ENCODE measurements around the gene PRPF40A. TPM values are rescaled to one million over a fixed set of nuclear protein-coding genes. Genes with fewer than 3 reads are reported as not detected.
"Not testable (repeated sequence)": the region's sequence is repeated elsewhere in the genome, so short reads cannot be mapped to it uniquely, and the experiment has no call there.

PRPF40A gene
- total RNA-seq, result 100 to 1,000 TPM; 122 to 127 TPM

GRCh38 chr2:152717228-152718075 is at the start of gene PRPF40A:
Gene PRPF40A, minus strand, starts transcription at chr2:152717461. Its CDS starts 22 bp downstream, at chr2:152717439.
- Mint-ChIP-seq H3K27me3 (ENCODE audit: low read depth) (no peaks in the 10 kb centered on the region), H3K4me3 (peak within 1 kb of the TSS; percentile 88 to 100), H3K9me3 (no peaks in the 10 kb centered on the region), H3K27ac (peak within 1 kb of the TSS; percentile 95), H3K36me3 (ENCODE audit: insufficient read depth in 2 of 2) (peaks cover 12 to 39% of the 10 kb centered on the region in 2 donors), H3K4me1 (ENCODE audit: low read depth) (peaks cover 68% of the 10 kb centered on the region)
- ATAC-seq (replicated peaks in 1 of 2) (peak; percentile 79 to 81), DNase-seq (peak; percentile 98)

- peaks cover 0 to 4% of the 10 kb centered on the region in 2 donors for H3K36me3 Mint-ChIP-seq (ENCODE audit: insufficient read depth in 2 of 2)
- H3K27me3 Mint-ChIP-seq (ENCODE audit: low read depth), result no peaks in the 10 kb centered on the region
- ATAC-seq (replicated peaks in 1 of 2) (no peak), DNase-seq (no peak)
- H3K9me3 Mint-ChIP-seq, result no peaks in the 10 kb centered on the region
- H3K4me3 Mint-ChIP-seq, result no peak overlapping the region
- H3K4me1 Mint-ChIP-seq (ENCODE audit: low read depth), result no peaks in the 10 kb centered on the region
- no peak overlapping the region for H3K27ac Mint-ChIP-seq
Observed at GRCh38 chr2:152766928-152767327, 49.7 kb upstream of the PRPF40A start.

- Mint-ChIP-seq H3K4me1 (ENCODE audit: low read depth) (peaks cover 6% of the 10 kb centered on the region), H3K36me3 (ENCODE audit: insufficient read depth in 2 of 2) (peaks cover 0 to 4% of the 10 kb centered on the region in 2 donors), H3K9me3 (no peaks in the 10 kb centered on the region), H3K27ac (no peak overlapping the region), H3K4me3 (no peak overlapping the region), H3K27me3 (ENCODE audit: low read depth) (no peaks in the 10 kb centered on the region)
- ATAC-seq (replicated peaks in 1 of 2) (no peak), DNase-seq (no peak)
Observed at GRCh38 chr2:152763651-152764050, 46.4 kb upstream of the PRPF40A start.

GRCh38 chr2:152763208-152763607 is 45.9 kb upstream of the PRPF40A start:
- H3K4me1 Mint-ChIP-seq (ENCODE audit: low read depth); H3K27ac Mint-ChIP-seq; H3K9me3 Mint-ChIP-seq; DNase-seq; H3K27me3 Mint-ChIP-seq (ENCODE audit: low read depth); ATAC-seq (replicated peaks in 1 of 2); H3K4me3 Mint-ChIP-seq; H3K36me3 Mint-ChIP-seq (ENCODE audit: insufficient read depth in 2 of 2): not testable (repeated sequence)

- peaks cover 0 to 4% of the 10 kb centered on the region in 2 donors for H3K36me3 Mint-ChIP-seq (ENCODE audit: insufficient read depth in 2 of 2)
- H3K4me1 Mint-ChIP-seq (ENCODE audit: low read depth), result peaks cover 6% of the 10 kb centered on the region
- no peak overlapping the region for H3K4me3 Mint-ChIP-seq
- H3K27ac Mint-ChIP-seq, result no peak overlapping the region
- ATAC-seq (replicated peaks in 1 of 2) (no peak), DNase-seq (no peak)
- no peaks in the 10 kb centered on the region for H3K27me3 Mint-ChIP-seq (ENCODE audit: low read depth)
- no peaks in the 10 kb centered on the region for H3K9me3 Mint-ChIP-seq
Observed at GRCh38 chr2:152762202-152762601, 44.9 kb upstream of the PRPF40A start.

GRCh38 chr2:152761214-152761613 is 44.0 kb upstream of the PRPF40A start:
- Mint-ChIP-seq H3K9me3 (no peaks in the 10 kb centered on the region), H3K27ac (no peak overlapping the region), H3K4me1 (ENCODE audit: low read depth) (peaks cover 6% of the 10 kb centered on the region), H3K4me3 (no peak overlapping the region), H3K27me3 (ENCODE audit: low read depth) (no peaks in the 10 kb centered on the region), H3K36me3 (ENCODE audit: insufficient read depth in 2 of 2) (peaks cover 0 to 13% of the 10 kb centered on the region in 2 donors)
- no peak for DNase-seq
- ATAC-seq (replicated peaks in 1 of 2), result no peak

- Mint-ChIP-seq H3K36me3 (ENCODE audit: insufficient read depth in 2 of 2) (peaks cover 0 to 13% of the 10 kb centered on the region in 2 donors), H3K27ac (no peak overlapping the region), H3K27me3 (ENCODE audit: low read depth) (no peaks in the 10 kb centered on the region), H3K9me3 (no peaks in the 10 kb centered on the region), H3K4me1 (ENCODE audit: low read depth) (peaks cover 6% of the 10 kb centered on the region), H3K4me3 (no peak overlapping the region)
- ATAC-seq (replicated peaks in 1 of 2), result peak in 1 of 2 donors; percentile 32
- DNase-seq, result no peak
Observed at GRCh38 chr2:152759290-152760072, 42.2 kb upstream of the PRPF40A start.

- Mint-ChIP-seq H3K9me3 (no peaks in the 10 kb centered on the region), H3K36me3 (ENCODE audit: insufficient read depth in 2 of 2) (peaks cover 3 to 18% of the 10 kb centered on the region in 2 donors), H3K27me3 (ENCODE audit: low read depth) (no peaks in the 10 kb centered on the region), H3K4me1 (ENCODE audit: low read depth) (peaks cover 6% of the 10 kb centered on the region), H3K27ac (no peak overlapping the region), H3K4me3 (no peak overlapping the region)
- no peak for DNase-seq
- ATAC-seq (replicated peaks in 1 of 2), result no peak
Observed at GRCh38 chr2:152755029-152755428, 37.8 kb upstream of the PRPF40A start.

GRCh38 chr2:152747751-152748150 is 30.5 kb upstream of the PRPF40A start:
- not testable (repeated sequence) for H3K4me3 Mint-ChIP-seq; ATAC-seq (replicated peaks in 1 of 2); DNase-seq; H3K9me3 Mint-ChIP-seq; H3K4me1 Mint-ChIP-seq (ENCODE audit: low read depth); H3K27me3 Mint-ChIP-seq (ENCODE audit: low read depth); H3K27ac Mint-ChIP-seq
- peaks cover 3 to 10% of the 10 kb centered on the region in 2 donors for H3K36me3 Mint-ChIP-seq (ENCODE audit: insufficient read depth in 2 of 2)

GRCh38 chr2:152743002-152743401 is 25.7 kb upstream of the PRPF40A start:
- Mint-ChIP-seq H3K36me3 (ENCODE audit: insufficient read depth in 2 of 2) (peaks cover 5 to 15% of the 10 kb centered on the region in 2 donors), H3K4me1 (ENCODE audit: low read depth) (no peaks in the 10 kb centered on the region), H3K4me3 (no peak overlapping the region), H3K27ac (no peak overlapping the region), H3K27me3 (ENCODE audit: low read depth) (no peaks in the 10 kb centered on the region), H3K9me3 (no peaks in the 10 kb centered on the region)
- ATAC-seq (replicated peaks in 1 of 2) (no peak), DNase-seq (no peak)

GRCh38 chr2:152740743-152741328 is 23.6 kb upstream of the PRPF40A start:
- Mint-ChIP-seq H3K27ac (no peak overlapping the region), H3K4me3 (no peak overlapping the region), H3K36me3 (ENCODE audit: insufficient read depth in 2 of 2) (peaks cover 8 to 24% of the 10 kb centered on the region in 2 donors), H3K27me3 (ENCODE audit: low read depth) (no peaks in the 10 kb centered on the region), H3K9me3 (no peaks in the 10 kb centered on the region), H3K4me1 (ENCODE audit: low read depth) (no peaks in the 10 kb centered on the region)
- ATAC-seq (replicated peaks in 1 of 2), result peak; percentile 41 to 53
- no peak for DNase-seq

- not testable (repeated sequence) for ATAC-seq (replicated peaks in 1 of 2); H3K27me3 Mint-ChIP-seq (ENCODE audit: low read depth); H3K4me3 Mint-ChIP-seq; H3K4me1 Mint-ChIP-seq (ENCODE audit: low read depth); H3K27ac Mint-ChIP-seq; DNase-seq; H3K9me3 Mint-ChIP-seq
- H3K36me3 Mint-ChIP-seq (ENCODE audit: insufficient read depth in 2 of 2), result peaks cover 8 to 24% of the 10 kb centered on the region in 2 donors
Observed at GRCh38 chr2:152739705-152740104, 22.4 kb upstream of the PRPF40A start.

GRCh38 chr2:152738438-152738837 is 21.2 kb upstream of the PRPF40A start:
- Mint-ChIP-seq H3K9me3 (no peaks in the 10 kb centered on the region), H3K36me3 (ENCODE audit: insufficient read depth in 2 of 2) (peaks cover 8 to 24% of the 10 kb centered on the region in 2 donors), H3K4me3 (no peak overlapping the region), H3K4me1 (ENCODE audit: low read depth) (no peaks in the 10 kb centered on the region), H3K27me3 (ENCODE audit: low read depth) (no peaks in the 10 kb centered on the region), H3K27ac (no peak overlapping the region)
- DNase-seq, result no peak
- no peak for ATAC-seq (replicated peaks in 1 of 2)

Measured in activated T-cell treated with anti-CD3 and anti-CD28 coated beads, Interleukin-2, amount 50 U/mL, for 72 hours (primary cell).